Hepatocyte (in vitro differentiated cells): ENCODE results near the gene PRSS27.

ENCODE experiments used
- EZH2 ChIP-seq: fragments of 200-600 bp; sonication (generic); IDR thresholded peaks from 2 replicates; pipeline ENCODE4 v1.6.1; 2016; ENCODE audit warnings: antibody characterized with exemption, mild to moderate bottlenecking, borderline replicate concordance
- EZH2phosphoT487 ChIP-seq: fragments of 200-600 bp; sonication (generic); IDR thresholded peaks from one replicate; pipeline ENCODE4 v1.6.1; 2018; ENCODE audit warnings: antibody characterized with exemption, mild to moderate bottlenecking, low read depth, moderate library complexity; ENCODE audit not compliant: unreplicated experiment, severe bottlenecking
- TF ChIP-seq, protein P1 (sequence below): fragments of 200-600 bp; sonication (generic); IDR thresholded peaks from 2 replicates; pipeline ENCODE4 v1.5.1; 2016; ENCODE audit warnings: antibody characterized with exemption, mild to moderate bottlenecking; ENCODE audit not compliant: poor library complexity

DNA sequence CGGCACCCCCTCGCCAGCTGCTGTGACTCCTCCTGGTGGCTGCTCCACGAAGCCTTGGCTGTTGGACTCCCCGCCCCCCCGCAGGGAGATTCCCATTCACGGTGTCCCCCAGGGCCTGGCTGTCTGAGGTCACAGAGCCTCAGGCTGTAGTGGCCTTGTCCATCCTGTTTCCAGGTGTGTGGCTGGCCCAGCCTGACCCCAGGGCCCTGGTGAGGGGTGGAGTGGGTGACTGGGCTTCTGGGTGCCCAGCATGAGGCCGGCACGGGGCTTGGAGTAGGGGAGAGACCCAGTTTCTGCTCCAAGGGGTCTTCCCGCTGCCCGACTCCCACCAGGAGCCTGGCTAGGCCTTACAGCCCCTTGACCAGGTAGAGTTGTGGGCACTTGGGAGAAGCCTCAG, 10.4 kb downstream of the PRSS27 start:
- TF ChIP-seq, protein P1, sequence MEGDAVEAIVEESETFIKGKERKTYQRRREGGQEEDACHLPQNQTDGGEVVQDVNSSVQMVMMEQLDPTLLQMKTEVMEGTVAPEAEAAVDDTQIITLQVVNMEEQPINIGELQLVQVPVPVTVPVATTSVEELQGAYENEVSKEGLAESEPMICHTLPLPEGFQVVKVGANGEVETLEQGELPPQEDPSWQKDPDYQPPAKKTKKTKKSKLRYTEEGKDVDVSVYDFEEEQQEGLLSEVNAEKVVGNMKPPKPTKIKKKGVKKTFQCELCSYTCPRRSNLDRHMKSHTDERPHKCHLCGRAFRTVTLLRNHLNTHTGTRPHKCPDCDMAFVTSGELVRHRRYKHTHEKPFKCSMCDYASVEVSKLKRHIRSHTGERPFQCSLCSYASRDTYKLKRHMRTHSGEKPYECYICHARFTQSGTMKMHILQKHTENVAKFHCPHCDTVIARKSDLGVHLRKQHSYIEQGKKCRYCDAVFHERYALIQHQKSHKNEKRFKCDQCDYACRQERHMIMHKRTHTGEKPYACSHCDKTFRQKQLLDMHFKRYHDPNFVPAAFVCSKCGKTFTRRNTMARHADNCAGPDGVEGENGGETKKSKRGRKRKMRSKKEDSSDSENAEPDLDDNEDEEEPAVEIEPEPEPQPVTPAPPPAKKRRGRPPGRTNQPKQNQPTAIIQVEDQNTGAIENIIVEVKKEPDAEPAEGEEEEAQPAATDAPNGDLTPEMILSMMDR = no peak
- no peak for TF ChIP-seq EZH2phosphoT487
- TF ChIP-seq EZH2 = no peak
